GM18502 (cell line): ENCODE measurements around the gene TTC4.
"Not testable (repeated sequence)": the region's sequence is repeated elsewhere in the genome, so short reads cannot be mapped to it uniquely, and the experiment has no call there.

Source experiments
- ATAC-seq: cut with Tn5 transposase; IDR thresholded peaks from one replicate; pipeline ENCODE4 v1.9.1; 2021; ENCODE audit warnings: mild to moderate bottlenecking; ENCODE audit not compliant: unreplicated experiment, poor library complexity

The TTC4 gene

DNA sequence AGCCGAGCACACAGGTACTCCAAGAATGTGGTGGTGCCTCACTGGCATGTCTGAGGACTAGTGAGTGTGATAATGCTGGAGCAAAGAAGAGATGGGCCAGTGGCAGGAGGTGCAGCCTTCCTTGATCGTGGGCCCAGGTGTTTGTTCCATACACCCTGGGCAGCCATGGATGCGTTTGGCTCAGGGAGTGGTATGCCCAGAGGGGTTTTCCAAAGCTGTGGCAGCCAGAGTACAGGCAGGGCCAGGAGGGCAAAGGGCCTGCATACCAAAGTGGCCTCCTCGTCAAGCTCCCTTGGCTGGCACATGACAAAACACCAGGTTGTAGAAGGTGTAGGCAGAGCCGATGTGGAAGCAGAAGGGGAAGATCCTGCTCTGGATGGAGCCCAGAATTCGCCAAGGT is 29.6 kb downstream of the TTC4 start:
- no peak for ATAC-seq

DNA sequence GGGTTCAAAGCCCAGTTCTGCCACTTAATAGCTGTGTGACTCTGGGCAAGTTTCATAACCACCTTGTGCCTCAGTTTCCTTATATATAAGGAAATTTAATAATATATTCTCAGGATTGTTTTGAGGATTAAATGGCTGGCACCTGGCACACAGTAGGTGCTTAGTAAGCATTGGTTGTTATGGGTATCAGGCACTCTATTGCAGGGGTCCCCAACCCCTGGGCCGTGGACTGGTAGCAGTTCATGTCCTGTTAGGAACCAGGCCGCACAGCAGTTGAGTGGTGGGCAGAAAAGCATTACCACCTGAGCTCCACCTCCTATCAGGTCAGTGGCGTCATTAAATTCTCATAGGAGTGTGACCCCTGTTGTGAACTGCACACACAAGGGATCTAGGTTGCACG is 30.2 kb downstream of the TTC4 start:
- no peak for ATAC-seq

DNA sequence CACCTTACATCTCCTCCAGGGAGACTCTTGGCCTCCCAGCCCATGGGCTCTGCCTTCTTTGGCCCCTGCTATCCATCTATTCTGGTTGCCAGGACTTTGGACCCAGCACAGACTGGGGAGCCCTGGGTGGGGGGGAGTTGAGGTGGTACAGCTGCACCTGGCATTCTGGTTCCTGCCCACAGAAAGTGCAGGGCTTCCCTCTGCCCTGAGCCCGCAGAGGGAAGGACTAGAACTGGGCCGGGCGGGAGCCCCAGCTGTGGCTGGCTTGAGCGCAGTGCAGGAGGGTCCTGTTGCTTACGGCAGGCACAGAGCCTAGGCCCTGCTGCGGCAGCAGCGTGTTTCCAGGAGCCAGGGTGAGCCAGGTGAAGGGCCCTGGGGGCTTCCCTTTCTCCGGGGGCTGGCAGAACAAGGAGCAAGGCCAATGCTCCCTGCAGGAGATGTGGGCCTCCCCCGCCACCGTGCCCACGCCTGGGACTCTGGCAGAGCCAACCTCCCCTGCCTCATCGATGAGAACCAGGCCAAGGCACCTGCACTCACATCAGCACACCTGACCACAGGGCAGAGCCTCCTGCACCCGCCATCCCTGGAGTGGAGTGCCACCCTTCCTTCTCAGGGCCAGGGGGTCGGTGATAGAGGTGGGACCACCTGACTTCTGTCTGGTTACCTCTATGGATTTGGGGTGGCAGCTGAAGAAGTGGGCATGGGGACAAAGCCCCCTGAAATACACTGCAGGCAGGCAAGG is 32.6 kb downstream of the TTC4 start:
- ATAC-seq = no peak

DNA sequence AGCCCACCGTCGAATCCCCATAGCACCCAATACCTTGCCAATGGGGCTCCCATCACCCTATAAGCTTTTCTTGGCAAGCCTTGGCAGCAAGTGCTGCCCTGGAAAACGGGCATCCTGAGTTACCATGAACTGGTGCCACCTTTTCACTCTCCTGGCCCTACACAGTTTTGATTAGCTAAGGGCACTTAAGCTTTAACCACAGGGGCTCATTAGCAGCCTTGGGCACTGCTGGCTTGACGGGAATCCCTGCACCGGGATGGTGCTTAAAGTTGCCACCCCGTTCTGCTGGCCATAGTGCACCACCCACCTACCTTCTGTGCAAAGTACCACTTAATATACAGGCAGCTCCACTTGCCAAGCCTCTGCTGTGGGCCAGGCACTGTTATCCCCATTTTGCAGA is 34.9 kb downstream of the TTC4 start:
- ATAC-seq = no peak

GRCh38 chr1:54751426-54751825 is 35.8 kb downstream of the TTC4 start:
- no peak for ATAC-seq

- ATAC-seq = no peak
Observed at GRCh38 chr1:54754045-54754444, 38.4 kb downstream of the TTC4 start.

DNA sequence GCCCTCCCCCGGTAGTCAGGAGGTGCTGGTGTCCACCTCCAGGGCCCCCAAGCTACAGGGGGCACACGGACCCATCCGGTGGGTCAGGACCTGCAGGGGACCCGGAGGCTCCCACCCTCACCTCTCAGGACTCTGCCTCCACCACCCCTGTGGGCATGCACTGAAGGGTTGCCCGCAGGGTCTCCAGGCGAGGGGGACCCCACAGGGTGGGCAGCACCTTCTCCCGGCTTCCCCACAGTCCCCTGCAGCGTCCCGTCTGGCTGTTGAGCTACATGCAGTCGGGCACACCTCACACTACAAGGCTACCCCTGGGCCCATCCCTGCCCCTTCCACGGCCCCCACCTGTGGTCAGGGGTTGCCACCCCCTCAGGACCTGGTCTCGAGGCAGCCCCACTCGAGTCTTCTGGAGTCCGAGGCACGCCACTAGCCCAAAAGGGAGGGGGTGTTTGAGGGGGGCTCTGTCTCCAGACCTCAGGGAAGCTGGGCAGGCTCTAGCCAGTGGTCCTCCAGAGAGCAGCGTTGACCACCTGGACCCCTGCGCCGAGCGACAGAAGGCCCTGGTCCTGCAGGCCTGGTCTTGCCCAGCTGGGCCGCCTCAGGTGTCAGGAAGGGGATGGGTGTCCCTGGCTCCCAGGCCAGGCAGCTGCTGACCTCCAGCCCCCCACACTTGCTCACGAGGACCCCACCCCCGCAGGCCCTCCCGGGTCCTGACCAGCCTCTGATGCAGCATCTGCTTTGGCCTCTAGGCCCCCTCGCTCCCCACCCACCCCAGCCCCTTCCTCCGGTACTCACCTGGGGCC is 39.0 kb downstream of the TTC4 start:
- no peak for ATAC-seq

- ATAC-seq = no peak
Observed at GRCh38 chr1:54757833-54758232, 42.2 kb downstream of the TTC4 start.

DNA sequence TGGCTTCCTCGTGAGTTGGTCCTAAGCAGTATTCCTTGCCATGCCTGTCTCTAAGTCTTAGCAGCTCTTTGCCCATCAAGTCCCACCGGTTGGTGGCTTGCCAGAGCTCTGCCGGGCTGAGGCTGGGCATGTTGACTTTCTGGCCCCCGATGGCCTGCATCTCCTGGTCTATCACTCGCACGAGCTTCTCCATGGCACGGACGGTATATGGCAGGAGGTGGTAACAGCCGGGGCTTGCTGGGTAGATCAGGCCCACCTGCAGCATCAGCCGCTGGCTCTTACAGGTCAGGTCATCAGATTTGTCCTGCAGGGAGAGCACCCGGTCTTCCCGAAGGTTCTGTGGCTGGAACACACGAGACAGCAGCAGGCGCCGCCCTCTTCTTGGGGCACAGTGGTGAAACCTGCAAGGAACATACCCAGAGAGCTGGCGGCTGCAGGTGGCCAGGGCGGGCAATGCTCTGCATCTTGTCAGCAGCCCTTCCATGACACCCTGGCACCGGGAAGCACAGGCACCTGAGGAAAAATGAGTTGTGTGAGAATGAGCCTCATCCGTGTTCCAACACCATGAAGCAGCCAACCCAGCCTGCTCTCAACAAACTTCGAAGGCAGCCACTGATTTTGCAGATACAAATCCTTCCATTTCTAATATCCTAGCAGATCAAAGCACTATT is 43.2 kb downstream of the TTC4 start:
- ATAC-seq = no peak

DNA sequence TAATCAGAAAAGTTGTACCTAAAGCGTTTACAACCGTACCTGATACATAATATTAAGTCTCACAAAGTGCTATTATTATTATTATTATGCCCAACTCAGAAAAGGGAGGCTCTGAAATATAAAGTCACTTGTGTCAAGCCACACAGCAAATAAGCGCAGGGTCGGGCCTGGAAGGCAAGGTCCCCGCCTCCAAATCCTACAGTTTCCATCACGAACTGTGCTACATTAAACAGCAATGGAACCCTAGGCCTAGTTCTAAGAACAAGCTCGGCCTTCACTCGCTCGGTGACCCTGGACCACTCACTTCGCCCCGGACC is 48.1 kb downstream of the TTC4 start:
- ATAC-seq = no peak

GRCh38 chr1:54764133-54764921 is 48.7 kb downstream of the TTC4 start, which contains the start of gene PARS2:
Gene PARS2, minus strand, starts transcription at chr1:54764523. Its CDS starts 5,362 bp downstream, at chr1:54759161.
- peak; percentile 97 for ATAC-seq

GRCh38 chr1:54764922-54765561 is 49.4 kb downstream of the TTC4 start:
- ATAC-seq = peak; percentile 23

GRCh38 chr1:54766726-54767125 is 51.1 kb downstream of the TTC4 start:
- ATAC-seq = no peak

GRCh38 chr1:54767526-54767925 is 51.9 kb downstream of the TTC4 start:
- no peak for ATAC-seq

GRCh38 chr1:54768093-54768492 is 52.4 kb downstream of the TTC4 start:
- ATAC-seq = no peak

DNA sequence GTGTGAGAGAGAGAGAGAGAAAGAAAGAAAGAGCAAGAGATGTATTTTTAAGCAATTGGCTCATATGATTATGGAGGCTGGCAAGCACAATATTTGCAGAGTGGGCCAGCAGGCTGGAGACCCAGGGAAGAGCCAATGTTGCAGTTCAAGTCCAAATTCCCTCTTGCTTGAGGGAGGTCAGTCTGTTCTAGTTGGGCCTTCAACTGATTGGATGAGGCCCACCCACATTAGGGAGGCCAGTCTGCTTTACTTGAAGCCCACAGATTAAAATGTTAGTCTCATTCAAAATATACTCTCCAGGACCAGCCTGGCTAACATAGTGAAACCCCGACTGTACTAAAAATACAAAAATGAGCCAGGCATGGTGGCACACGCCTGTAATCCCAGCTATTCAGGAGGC is 57.3 kb downstream of the TTC4 start:
- no peak for ATAC-seq

GRCh38 chr1:54774820-54775498 is 59.3 kb downstream of the TTC4 start:
- ATAC-seq = no peak

DNA sequence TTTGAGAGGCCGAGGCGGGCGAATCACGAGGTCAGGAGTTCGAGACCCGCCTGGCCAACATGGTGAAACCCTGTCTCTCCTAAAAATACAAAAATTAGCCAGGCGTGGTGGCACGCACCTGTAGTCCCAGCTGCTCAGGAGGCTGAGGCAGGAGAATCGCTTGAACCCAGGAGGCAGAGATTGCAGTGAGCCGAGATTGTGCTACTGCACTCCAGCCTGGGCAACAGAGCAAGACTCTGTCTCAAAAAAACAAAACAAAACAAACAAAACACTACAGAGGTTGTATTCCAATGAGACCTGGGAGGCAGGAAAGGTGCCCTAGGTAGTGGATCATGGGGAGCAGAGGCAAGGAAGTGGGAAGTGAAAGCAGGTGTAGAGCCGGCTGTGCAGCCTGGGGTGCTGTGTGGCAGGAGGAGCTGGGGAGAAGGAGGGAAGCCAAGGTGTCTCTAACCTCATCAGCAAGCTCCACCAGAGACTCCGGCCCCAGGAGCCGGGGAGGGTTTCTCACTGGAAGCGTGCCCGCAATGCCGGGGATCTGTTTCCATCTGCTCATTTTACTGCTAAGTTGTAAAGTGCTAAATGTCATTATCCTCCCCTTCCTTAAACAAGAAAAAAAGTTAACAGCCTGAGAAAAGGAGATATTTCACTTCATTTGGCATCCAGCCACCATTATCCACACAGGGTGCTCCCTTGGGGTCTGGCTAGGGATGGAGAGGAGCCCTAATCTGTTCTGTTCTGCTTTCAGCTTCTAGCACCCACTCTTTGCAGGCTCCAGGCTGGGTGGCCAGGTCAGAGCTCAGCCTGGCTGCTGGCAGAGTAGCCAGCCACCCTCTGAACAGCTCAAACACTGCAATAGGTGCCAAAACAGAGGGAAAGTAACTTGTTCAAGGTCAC is 60.4 kb downstream of the TTC4 start:
- ATAC-seq = not testable (repeated sequence)

DNA sequence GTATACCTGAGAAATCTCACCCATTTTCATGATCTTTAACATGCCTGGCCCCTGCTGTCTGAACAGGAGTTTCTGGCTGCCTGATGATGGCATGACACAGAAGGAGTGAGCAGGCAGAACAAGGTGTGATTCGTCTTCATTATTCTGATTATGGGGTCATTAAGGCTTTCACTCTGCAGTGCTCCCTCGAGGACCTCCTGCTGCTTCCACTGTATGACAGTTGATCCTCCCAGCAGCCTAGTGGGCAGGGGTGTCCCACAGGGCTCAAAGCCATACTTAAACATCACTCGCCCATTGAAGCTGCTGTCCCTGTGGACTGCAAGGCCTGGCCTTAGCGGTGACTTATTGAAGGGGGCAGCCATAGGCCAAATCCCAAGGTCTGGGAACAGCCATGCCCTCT is 61.4 kb downstream of the TTC4 start:
- no peak for ATAC-seq
